H1 (cell line): Measurements from ENCODE around the gene TP53I13. TPM values are rescaled to one million over a fixed set of nuclear protein-coding genes. Genes with fewer than 3 reads are reported as not detected.

Source experiments
- CTCF ChIA-PET: fragments of 300-600 bp; sonication (Branson Sonifier 250); formaldehyde crosslinking; loops from one replicate; lab custom pipeline; 2021; ENCODE audit not compliant: partially characterized antibody; lab: Charles Lee
- POLR2A ChIA-PET: fragments of 300-600 bp; sonication (Branson Sonifier 250); formaldehyde crosslinking; loops from one replicate; lab custom pipeline; 2021; ENCODE audit warnings: inconsistent platforms; ENCODE audit not compliant: partially characterized antibody; lab: Charles Lee
- DNase-seq, 2 experiments: peaks; one replicate each; pipeline versions ENCODE4 v3.0.0 to v3.0.0-alpha.2; 2010 to 2022; ENCODE audit warnings: low spot score in 2 of 2, low read depth in 1 of 2, mixed read lengths in 1 of 2
- FAIRE-seq: peaks from 2 replicates; lab custom pipeline; 2011; peaks lifted over from hg19 to GRCh38; lab: Jason Lieb, UNC
- H2AFZ ChIP-seq: 2 replicates; pipeline ENCODE4 v1.8.1; 2012; ENCODE audit warnings: low read length, inconsistent platforms
- H2AK5ac ChIP-seq: 2 replicates; pipeline ENCODE4 v1.6.1; 2013; ENCODE audit warnings: low read depth, low read length
- H2BK120ac ChIP-seq: replicated peaks from 2 replicates; pipeline ENCODE3; 2013; ENCODE audit warnings: low read depth, low read length, inconsistent platforms
- H2BK12ac ChIP-seq: 2 replicates; pipeline ENCODE4 v1.6.1; 2013; ENCODE audit warnings: low read depth, low read length
- H2BK15ac ChIP-seq: 2 replicates; pipeline ENCODE4 v1.6.1; 2013; ENCODE audit warnings: low read length
- H2BK20ac ChIP-seq: 2 replicates; pipeline ENCODE4 v1.6.1; 2013; ENCODE audit warnings: low read length
- H2BK5ac ChIP-seq: 2 replicates; pipeline ENCODE4 v1.6.1; 2013; ENCODE audit warnings: low read depth, low read length
- H3K14ac ChIP-seq: 2 replicates; pipeline ENCODE4 v1.6.1; 2013; ENCODE audit warnings: inconsistent platforms; ENCODE audit not compliant: insufficient read length
- H3K18ac ChIP-seq: 2 replicates; pipeline ENCODE4 v1.6.1; 2013; ENCODE audit warnings: low read length; ENCODE audit errors: extremely low read depth
- H3K23ac ChIP-seq: 2 replicates; pipeline ENCODE4 v1.6.1; 2013; ENCODE audit warnings: inconsistent platforms; ENCODE audit not compliant: insufficient read length
- H3K23me2 ChIP-seq: 2 replicates; pipeline ENCODE4 v1.6.1; 2013; ENCODE audit warnings: low read depth, low read length
- H3K27ac ChIP-seq: 2 replicates; pipeline ENCODE4 v1.6.1; 2011; ENCODE audit warnings: low read depth, low read length, inconsistent platforms
- H3K27me3 ChIP-seq, 4 experiments: replicated peaks in 1 of 4; 1 replicate in 1 of 4; 2 replicates in 3 of 4; pipeline versions ENCODE4 v1.6.1 to v1.8.1; 2011 to 2013; ENCODE audit warnings: low read length in 3 of 4, mild to moderate bottlenecking in 3 of 4, inconsistent platforms in 2 of 4, mixed read lengths in 2 of 4, moderate library complexity in 1 of 4; ENCODE audit not compliant: control insufficient read depth in 3 of 4, insufficient read depth in 3 of 4; ENCODE audit errors: extremely low read depth in 1 of 4
- H3K36me3 ChIP-seq, 4 experiments: 2 replicates each; pipeline versions ENCODE4 v1.6.1 to v1.8.1; 2011 to 2013; ENCODE audit warnings: mild to moderate bottlenecking in 4 of 4, low read length in 3 of 4, moderate library complexity in 2 of 4, control low read depth in 1 of 4, inconsistent platforms in 1 of 4; ENCODE audit not compliant: insufficient read depth in 4 of 4, control insufficient read depth in 2 of 4
- H3K4ac ChIP-seq: replicated peaks from 2 replicates; pipeline ENCODE3; 2013; ENCODE audit warnings: low read length, low read depth, mixed read lengths, inconsistent platforms; ENCODE audit not compliant: insufficient read length
- H3K4me1 ChIP-seq, 4 experiments: replicated peaks in 1 of 4; 1 replicate in 1 of 4; 2 replicates in 3 of 4; pipeline versions ENCODE4 v1.6.1 to v1.8.1; 2011 to 2013; ENCODE audit warnings: low read length in 3 of 4, inconsistent platforms in 2 of 4, mixed read lengths in 1 of 4; ENCODE audit not compliant: insufficient read depth in 4 of 4, control insufficient read depth in 3 of 4
- H3K4me2 ChIP-seq, 2 experiments: 2 replicates each; pipeline versions ENCODE4 v1.6.1 to v1.8.1; 2011 to 2013; ENCODE audit warnings: low read depth in 2 of 2, low read length in 2 of 2, control low read depth in 1 of 2, inconsistent platforms in 1 of 2, mild to moderate bottlenecking in 1 of 2; ENCODE audit not compliant: insufficient read depth in 1 of 2
- H3K4me3 ChIP-seq, 4 experiments: fragments of 200-600, 300-600 bp in 1 of 4; sonication (generic), shearing (Covaris generic), sonication (Bioruptor Twin) in 1 of 4; 2 replicates each; pipeline versions ENCODE4 v1.5.1 to v1.8.1; 2011 to 2016; ENCODE audit warnings: low read length in 4 of 4, low read depth in 3 of 4, control low read depth in 2 of 4, inconsistent platforms in 2 of 4, mild to moderate bottlenecking in 2 of 4, mixed read lengths in 1 of 4, moderate library complexity in 1 of 4; ENCODE audit not compliant: insufficient read depth in 2 of 4; ENCODE audit errors: extremely low read depth in 1 of 4
- H3K56ac ChIP-seq: replicated peaks from 2 replicates; pipeline ENCODE3; 2013; ENCODE audit warnings: low read depth, mild to moderate bottlenecking, mixed read lengths, low read length, inconsistent platforms; ENCODE audit not compliant: insufficient read length
- H3K79me1 ChIP-seq: 2 replicates; pipeline ENCODE4 v1.6.1; 2013; ENCODE audit warnings: low read depth, low read length, control low read depth
- H3K79me2 ChIP-seq, 2 experiments: 2 replicates each; pipeline versions ENCODE4 v1.6.1 to v1.8.1; 2012 to 2013; ENCODE audit warnings: low read length in 2 of 2, mild to moderate bottlenecking in 2 of 2, inconsistent platforms in 1 of 2; ENCODE audit not compliant: insufficient read depth in 2 of 2, control insufficient read depth in 1 of 2
- H3K9ac ChIP-seq, 4 experiments: replicated peaks in 1 of 4; 1 replicate in 1 of 4; 2 replicates in 3 of 4; pipeline versions ENCODE4 v1.6.1 to v1.8.1; 2011 to 2013; ENCODE audit warnings: low read depth in 3 of 4, low read length in 3 of 4, control low read depth in 2 of 4, mild to moderate bottlenecking in 2 of 4, moderate library complexity in 2 of 4, inconsistent platforms in 1 of 4; ENCODE audit errors: extremely low read depth in 1 of 4
- H3K9me3 ChIP-seq, 2 experiments: 2 replicates each; pipeline versions ENCODE4 v1.6.1 to v1.8.1; 2012 to 2013; ENCODE audit warnings: mild to moderate bottlenecking in 2 of 2, moderate library complexity in 2 of 2, control low read depth in 1 of 2, inconsistent platforms in 1 of 2, low read depth in 1 of 2, low read length in 1 of 2, mixed read lengths in 1 of 2; ENCODE audit not compliant: insufficient read depth in 2 of 2
- H4K20me1 ChIP-seq, 2 experiments: replicated peaks in 1 of 2; 2 replicates each; pipeline versions ENCODE3 to v1.8.1; 2011 to 2013; ENCODE audit warnings: inconsistent platforms in 2 of 2, low read length in 2 of 2, mild to moderate bottlenecking in 1 of 2; ENCODE audit not compliant: insufficient read depth in 2 of 2, control insufficient read depth in 1 of 2
- H4K5ac ChIP-seq: 2 replicates; pipeline ENCODE4 v1.6.1; 2013; ENCODE audit warnings: low read length, low read depth, mixed read lengths, inconsistent platforms; ENCODE audit not compliant: insufficient read length
- H4K8ac ChIP-seq: 2 replicates; pipeline ENCODE4 v1.8.0; 2013; ENCODE audit warnings: mild to moderate bottlenecking, moderate library complexity, low read length, inconsistent platforms; ENCODE audit not compliant: insufficient read depth; ENCODE audit errors: extremely low read depth
- H4K91ac ChIP-seq: replicated peaks from 2 replicates; pipeline ENCODE3; 2013; ENCODE audit warnings: low read length, mixed read lengths, inconsistent platforms; ENCODE audit not compliant: insufficient read length
- CHD1 ChIP-seq: IDR thresholded peaks from 2 replicates; pipeline ENCODE4 v1.6.1; 2012; ENCODE audit warnings: low read depth, low read length, improper control_type of control experiment
- WGBS, 2 experiments: shearing (Covaris generic) in 1 of 2; methylation state at CpG; one replicate each; pipeline versions ENCODE4 v1.1.6 to v1.1.7; 2013 to 2015; ENCODE audit warnings: low lambda C conversion rate in 2 of 2, mixed read lengths in 2 of 2, inconsistent platforms in 1 of 2, low coverage in 1 of 2, missing lambda C conversion rate in 1 of 2; ENCODE audit not compliant: insufficient replicate concordance in 2 of 2, insufficient coverage in 1 of 2, insufficient read length in 1 of 2; ENCODE audit errors: extremely low coverage in 1 of 2, missing lambda C conversion rate in 1 of 2; 5-methylcytosine and 5-hydroxymethylcytosine counted together
- polyA plus RNA-seq, 7 experiments: library from polyadenylated mRNA; depleted of rRNA in 3 of 7; stranded (reverse) in 5 of 7; unstranded in 2 of 7; fragments of >200 nt in 5 of 7; fragments of 200-250 nt in 2 of 7; gene quantifications; 1 replicate in 5 of 7; 2 replicates in 1 of 7; 4 replicates in 1 of 7; pipeline versions ENCODE4 v1.2.1 to v1.2.3, GENCODE V29; 2011 to 2013; ENCODE audit warnings: missing spikeins in 2 of 7, mixed read lengths in 2 of 7
- total RNA-seq: library from RNA; stranded (reverse); fragmentation: NEBNext Ultra II Directional; extraction: Animal tissue kit (Norgen Biotek cat#: 25700); gene quantifications from 2 replicates; pipeline ENCODE4 v1.2.1, GENCODE V29; 2021

The TP53I13 gene
- total and polyA plus RNA-seq, 2 of the 8 experiments (the other 6 are each of a cell fraction or from before 2014, with no cell fraction given) = 22.4 to 35.7 TPM

DNA sequence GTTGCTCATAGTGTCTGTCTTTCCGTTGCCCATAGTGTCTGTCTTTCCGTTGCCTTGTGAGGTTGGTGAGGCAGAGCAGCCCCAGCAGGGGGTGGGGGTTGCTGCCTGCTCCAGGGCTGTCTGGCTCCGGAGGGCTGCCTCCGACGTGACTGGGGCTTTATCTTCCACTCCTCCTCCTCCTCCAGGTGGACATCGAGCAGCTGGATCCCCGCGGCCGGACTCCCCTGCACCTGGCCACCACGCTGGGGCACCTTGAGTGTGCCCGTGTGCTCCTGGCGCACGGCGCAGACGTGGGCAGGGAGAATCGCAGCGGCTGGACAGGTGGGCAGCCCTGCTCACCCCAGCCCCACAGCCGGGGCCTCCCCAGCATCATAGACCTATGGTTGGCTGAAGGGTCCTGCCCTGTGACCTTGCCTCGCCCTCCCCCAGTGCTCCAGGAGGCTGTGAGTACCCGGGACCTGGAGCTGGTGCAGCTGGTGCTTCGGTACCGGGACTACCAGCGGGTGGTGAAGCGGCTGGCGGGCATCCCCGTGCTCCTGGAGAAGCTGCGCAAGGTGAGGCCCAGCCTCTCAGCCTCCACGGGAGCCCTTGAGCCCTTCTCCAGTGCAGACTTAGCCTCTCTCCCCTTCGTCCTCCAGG lies 39.2 kb downstream of the TP53I13 start:
- no peak for TF ChIP-seq CHD1
- peaks cover 0 to 8% of the 10 kb centered on the region in 2 experiments; a peak in 1 of 4 replicates for H3K9me3 ChIP-seq
- no peak overlapping the region for H3K18ac ChIP-seq
- no peak overlapping the region for H2BK15ac ChIP-seq
- H2BK5ac ChIP-seq = no peak overlapping the region
- H2BK12ac ChIP-seq = no peak overlapping the region
- H3K79me1 ChIP-seq = peaks cover 2% of the 10 kb centered on the region; the same call in 1 of the 2 replicates
- peaks cover 0 to 7% of the 10 kb centered on the region in 2 experiments for H4K20me1 ChIP-seq
- no peak for DNase-seq
- no peak overlapping the region for H3K4me3 ChIP-seq
- H2BK20ac ChIP-seq = no peak overlapping the region
- H3K56ac ChIP-seq = no peak overlapping the region
- H4K91ac ChIP-seq = no peak overlapping the region
- H2AFZ ChIP-seq = no peak overlapping the region
- no peaks in the 10 kb centered on the region; a peak in 1 of 7 replicates for H3K4me1 ChIP-seq
- no peaks in the 10 kb centered on the region for H3K79me2 ChIP-seq
- FAIRE-seq = no peak
- no peak overlapping the region for H3K14ac ChIP-seq
- no peak overlapping the region for H2BK120ac ChIP-seq
- WGBS, 2 experiments = 93% methylated on average over 24 of the region's 29 CpGs; no CpG with 5 or more reads in 1 of the 2 experiments
- no peak overlapping the region for H3K4me2 ChIP-seq
- H3K27ac ChIP-seq = no peak overlapping the region
- H2AK5ac ChIP-seq = no peak overlapping the region
- H3K9ac ChIP-seq = no peak overlapping the region
- POLR2A ChIA-PET = interaction anchor here (1.1 to 1.7 kb wide), 4 partner anchors 8 to 13 kb away, joined by 3 to 8 read pairs (median 4); no protein-coding TSS in a partner anchor
- peaks cover 0 to 2% (median under 1%) of the 10 kb centered on the region in 4 experiments; a peak in 2 of 7 replicates for H3K27me3 ChIP-seq
- CTCF ChIA-PET = interaction anchor here (1.1 to 2.1 kb wide), 8 partner anchors 9 to 32 kb away, joined by 4 to 13 read pairs (median 6); partner anchors contain the start of gene ANKRD13B
- no peaks in the 10 kb centered on the region for H3K23me2 ChIP-seq
- H4K8ac ChIP-seq = no peak overlapping the region
- H3K4ac ChIP-seq = no peak overlapping the region
- H4K5ac ChIP-seq = no peak overlapping the region
- no peak overlapping the region for H3K23ac ChIP-seq
- peaks cover 0 to 2% (median 0%) of the 10 kb centered on the region in 4 experiments; a peak in 1 of 8 replicates for H3K36me3 ChIP-seq
